ENCODE measurements around the gene EPHB1.

The EPHB1 gene

GRCh38 chr3:135214400-135214799 lies 419.3 kb downstream of the EPHB1 start:
- CTCF ChIA-PET: no interaction called here
- no peak overlapping the region for H3K4me3 ChIP-seq (ENCODE audit: low read depth, low read length)

DNA sequence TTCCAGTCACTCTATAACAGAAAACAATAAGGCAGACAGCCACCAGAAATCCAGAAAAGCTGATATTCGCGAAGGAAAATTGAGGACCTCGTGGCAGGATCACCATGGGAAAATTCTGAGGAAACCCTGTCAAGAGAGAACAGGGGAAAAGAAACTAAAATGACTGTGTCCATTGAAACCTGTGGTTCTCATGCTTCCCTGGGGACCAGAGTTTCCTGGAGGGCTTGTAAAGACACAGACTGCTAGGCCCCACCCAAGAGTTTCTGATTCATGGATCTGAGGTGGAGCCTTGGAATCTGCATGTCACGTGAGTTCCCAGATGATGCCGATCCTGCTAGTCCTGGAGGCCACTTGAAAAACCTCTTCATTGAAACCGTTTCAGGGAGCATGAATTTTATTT lies 420.5 kb downstream of the EPHB1 start:
- TF ChIP-seq, protein P1, sequence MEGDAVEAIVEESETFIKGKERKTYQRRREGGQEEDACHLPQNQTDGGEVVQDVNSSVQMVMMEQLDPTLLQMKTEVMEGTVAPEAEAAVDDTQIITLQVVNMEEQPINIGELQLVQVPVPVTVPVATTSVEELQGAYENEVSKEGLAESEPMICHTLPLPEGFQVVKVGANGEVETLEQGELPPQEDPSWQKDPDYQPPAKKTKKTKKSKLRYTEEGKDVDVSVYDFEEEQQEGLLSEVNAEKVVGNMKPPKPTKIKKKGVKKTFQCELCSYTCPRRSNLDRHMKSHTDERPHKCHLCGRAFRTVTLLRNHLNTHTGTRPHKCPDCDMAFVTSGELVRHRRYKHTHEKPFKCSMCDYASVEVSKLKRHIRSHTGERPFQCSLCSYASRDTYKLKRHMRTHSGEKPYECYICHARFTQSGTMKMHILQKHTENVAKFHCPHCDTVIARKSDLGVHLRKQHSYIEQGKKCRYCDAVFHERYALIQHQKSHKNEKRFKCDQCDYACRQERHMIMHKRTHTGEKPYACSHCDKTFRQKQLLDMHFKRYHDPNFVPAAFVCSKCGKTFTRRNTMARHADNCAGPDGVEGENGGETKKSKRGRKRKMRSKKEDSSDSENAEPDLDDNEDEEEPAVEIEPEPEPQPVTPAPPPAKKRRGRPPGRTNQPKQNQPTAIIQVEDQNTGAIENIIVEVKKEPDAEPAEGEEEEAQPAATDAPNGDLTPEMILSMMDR (IDR thresholded peaks at IDR 0.05; ENCODE audit: insufficient read depth, low read length, missing control alignments): no peak
- DNase-seq (ENCODE audit: low read depth, low spot score): no peak
- ChIA-PET CTCF (no interaction called here), POLR2A (no interaction called here)
- no peak overlapping the region for H3K4me3 ChIP-seq (ENCODE audit: low read depth, low read length)

More at GRCh38 chr3:135214400-135214799, 419.3 kb downstream of the EPHB1 start:
- POLR2A ChIA-PET: no interaction called here
- no peak for DNase-seq (ENCODE audit: low read depth, low spot score)
- TF ChIP-seq, protein P1 (IDR thresholded peaks at IDR 0.05; ENCODE audit: insufficient read depth, low read length, missing control alignments): no peak

GRCh38 chr3:135216659-135217058 lies 421.6 kb downstream of the EPHB1 start:
- CTCF ChIA-PET: no interaction called here
- TF ChIP-seq, protein P1 (IDR thresholded peaks at IDR 0.05; ENCODE audit: insufficient read depth, low read length, missing control alignments): no peak
- H3K4me3 ChIP-seq (ENCODE audit: low read depth, low read length): no peak overlapping the region
- POLR2A ChIA-PET: no interaction called here
- DNase-seq (ENCODE audit: low read depth, low spot score): no peak

GRCh38 chr3:135217730-135218129 lies 422.7 kb downstream of the EPHB1 start:
- ChIA-PET POLR2A (interaction anchor here (0.7 kb wide), 1 partner anchor 248 kb away, joined by 3 read pairs; no protein-coding TSS in a partner anchor), CTCF (no interaction called here)
- TF ChIP-seq, protein P1 (IDR thresholded peaks at IDR 0.05; ENCODE audit: insufficient read depth, low read length, missing control alignments): no peak
- DNase-seq (ENCODE audit: low read depth, low spot score): no peak
- H3K4me3 ChIP-seq (ENCODE audit: low read depth, low read length): no peak overlapping the region

DNA sequence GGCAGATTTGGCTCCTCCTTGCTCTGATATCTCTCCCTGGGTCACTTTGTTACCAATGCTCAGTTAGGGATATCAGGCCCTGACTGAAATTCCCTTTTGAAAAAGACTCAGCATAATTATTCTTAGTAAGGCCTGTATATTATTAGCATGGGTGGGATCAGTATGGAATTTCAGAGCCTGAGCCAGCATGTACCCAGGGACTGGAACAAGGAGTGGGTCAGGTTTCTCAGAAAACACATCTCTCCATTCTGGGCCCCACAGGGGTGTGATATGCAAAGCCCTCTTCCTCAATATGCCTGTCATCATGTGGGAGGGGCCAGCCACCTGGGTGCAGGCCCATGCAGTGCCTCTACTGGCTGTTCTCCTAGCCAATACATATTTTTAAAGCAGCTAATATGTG lies 423.2 kb downstream of the EPHB1 start:
- ChIA-PET CTCF (no interaction called here), POLR2A (no interaction called here)
- TF ChIP-seq, protein P1 (IDR thresholded peaks at IDR 0.05; ENCODE audit: insufficient read depth, low read length, missing control alignments): no peak
- H3K4me3 ChIP-seq (ENCODE audit: low read depth, low read length): no peak overlapping the region
- no peak for DNase-seq (ENCODE audit: low read depth, low spot score)

DNA sequence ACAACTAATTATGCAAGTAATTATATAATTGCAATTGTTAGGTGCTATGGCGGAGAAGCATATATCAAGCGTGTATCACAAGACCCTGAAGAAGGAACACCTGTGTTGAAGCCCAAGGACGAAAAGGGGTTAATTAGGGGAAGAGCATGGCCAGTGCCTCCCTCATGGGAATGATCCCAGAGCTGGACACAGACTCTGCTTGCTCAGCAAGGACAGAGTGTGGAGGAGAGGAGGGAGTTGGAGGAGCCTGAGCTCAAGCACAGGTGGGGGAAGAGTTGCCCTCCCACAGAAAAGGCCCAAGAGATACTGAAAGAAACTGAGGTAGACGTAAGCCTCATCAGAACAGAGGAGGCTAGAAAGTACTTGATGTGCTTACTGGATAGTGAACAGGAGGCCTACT lies 423.7 kb downstream of the EPHB1 start:
- TF ChIP-seq, protein P1 (IDR thresholded peaks at IDR 0.05; ENCODE audit: insufficient read depth, low read length, missing control alignments): no peak
- CTCF ChIA-PET: no interaction called here

More for the DNA sequence above, 423.7 kb downstream of the EPHB1 start:
- no peak for DNase-seq (ENCODE audit: low read depth, low spot score)
- H3K4me3 ChIP-seq (ENCODE audit: low read depth, low read length): no peak overlapping the region
- POLR2A ChIA-PET: no interaction called here

Data from AG04449 (cell line).